Stimulated activated CD8-positive, alpha-beta memory T cell treated with anti-CD3 and anti-CD28 coated beads, Interleukin-4, amount 100 ng/mL, for 24 hours (primary cell): Measurements from ENCODE around the gene ASIP.
"Not testable (repeated sequence)": the region's sequence is repeated elsewhere in the genome, so short reads cannot be mapped to it uniquely, and the experiment has no call there.

Experiments
- DNase-seq: peaks from one replicate; pipeline ENCODE4 v3.0.0-alpha.2; 2020; ENCODE audit warnings: low read depth

ASIP gene

GRCh38 chr20:34287500-34287899, 46.3 kb downstream of the ASIP start:
- not testable (repeated sequence) for DNase-seq

- DNase-seq = no peak
Observed at GRCh38 chr20:34290471-34290870, 49.2 kb downstream of the ASIP start.

GRCh38 chr20:34292496-34292895, 51.3 kb downstream of the ASIP start:
- DNase-seq = no peak

- DNase-seq = no peak
Observed at GRCh38 chr20:34293119-34293518, 51.9 kb downstream of the ASIP start.

GRCh38 chr20:34293589-34293988, 52.4 kb downstream of the ASIP start:
- DNase-seq = no peak

- DNase-seq = no peak
Observed at GRCh38 chr20:34294563-34294962, 53.3 kb downstream of the ASIP start.

GRCh38 chr20:34295284-34295683, 54.1 kb downstream of the ASIP start:
- DNase-seq = no peak

- DNase-seq = no peak
Observed at GRCh38 chr20:34296468-34296867, 55.2 kb downstream of the ASIP start.

GRCh38 chr20:34298294-34298784, 57.1 kb downstream of the ASIP start:
- DNase-seq = not testable (repeated sequence)

GRCh38 chr20:34299556-34300255, 58.5 kb downstream of the ASIP start:
- no peak for DNase-seq

GRCh38 chr20:34300256-34300806, 59.1 kb downstream of the ASIP start:
- no peak for DNase-seq

GRCh38 chr20:34300809-34301586, 59.8 kb downstream of the ASIP start:
- DNase-seq = no peak

GRCh38 chr20:34301587-34302311, 60.5 kb downstream of the ASIP start:
- DNase-seq = no peak

- no peak for DNase-seq
Observed at GRCh38 chr20:34302312-34302722, 61.1 kb downstream of the ASIP start.

- DNase-seq = peak; percentile 93
Observed at GRCh38 chr20:34302723-34303533, 61.7 kb downstream of the ASIP start, which contains the start of gene AHCY. Gene AHCY, minus strand, starts transcription at chr20:34303355. Its CDS starts 85 bp downstream, at chr20:34303270.

- DNase-seq = no peak
Observed at GRCh38 chr20:34305333-34306230, 64.4 kb downstream of the ASIP start.

- DNase-seq = no peak
Observed at GRCh38 chr20:34309691-34310090, 68.5 kb downstream of the ASIP start.

- DNase-seq = no peak
Observed at GRCh38 chr20:34310481-34311117, 69.4 kb downstream of the ASIP start.

- DNase-seq = no peak
Observed at GRCh38 chr20:34311118-34312023, 70.1 kb downstream of the ASIP start.
